Measurements from ENCODE around the gene SMG9.
A peak's percentile ranks its signal among the peaks of the same experiment; 100 is the strongest.
"Not testable (repeated sequence)": the region's sequence is repeated elsewhere in the genome, so short reads cannot be mapped to it uniquely, and the experiment has no call there.

Gene SMG9

GRCh38 chr19:43779820-43780219 lies 25.1 kb upstream of the SMG9 start:
- no peak for DNase-seq (ENCODE audit: low read depth in 2 of 2)

GRCh38 chr19:43779147-43779819 lies 24.5 kb upstream of the SMG9 start:
- no peak for DNase-seq (ENCODE audit: low read depth in 2 of 2)

GRCh38 chr19:43778651-43779050 lies 23.9 kb upstream of the SMG9 start:
- DNase-seq (ENCODE audit: low read depth in 2 of 2), result no peak

GRCh38 chr19:43777163-43777695 lies 22.5 kb upstream of the SMG9 start:
- no peak for DNase-seq (ENCODE audit: low read depth in 2 of 2)

- DNase-seq (ENCODE audit: low read depth in 2 of 2), result peak; percentile 40 to 69
Observed at GRCh38 chr19:43776286-43776685, 21.5 kb upstream of the SMG9 start.

GRCh38 chr19:43775299-43775890 lies 20.6 kb upstream of the SMG9 start:
- DNase-seq (ENCODE audit: low read depth in 2 of 2), result no peak

- DNase-seq (ENCODE audit: low read depth in 2 of 2), result not testable (repeated sequence)
Observed at GRCh38 chr19:43774940-43775258, 20.1 kb upstream of the SMG9 start.

GRCh38 chr19:43774103-43774939 lies 19.6 kb upstream of the SMG9 start:
- no peak for DNase-seq (ENCODE audit: low read depth in 2 of 2)

GRCh38 chr19:43773725-43774102 lies 19.0 kb upstream of the SMG9 start:
- DNase-seq (ENCODE audit: low read depth in 2 of 2), result no peak

GRCh38 chr19:43769256-43769655 lies 14.5 kb upstream of the SMG9 start:
- no peak for DNase-seq (ENCODE audit: low read depth in 2 of 2)

- DNase-seq (ENCODE audit: low read depth in 2 of 2), result no peak
Observed at GRCh38 chr19:43768273-43769050, 13.7 kb upstream of the SMG9 start.

- DNase-seq (ENCODE audit: low read depth in 2 of 2), result no peak
Observed at GRCh38 chr19:43767818-43768217, 13.1 kb upstream of the SMG9 start.

- DNase-seq (ENCODE audit: low read depth in 2 of 2), result no peak
Observed at GRCh38 chr19:43767316-43767715, 12.6 kb upstream of the SMG9 start.

GRCh38 chr19:43766755-43767043 lies 11.9 kb upstream of the SMG9 start:
- DNase-seq (ENCODE audit: low read depth in 2 of 2), result no peak

GRCh38 chr19:43765109-43765876 lies 10.5 kb upstream of the SMG9 start:
- DNase-seq (ENCODE audit: low read depth in 2 of 2), result peak; percentile 67 to 86

- not testable (repeated sequence) for DNase-seq (ENCODE audit: low read depth in 2 of 2)
Observed at GRCh38 chr19:43764684-43765083, 9.9 kb upstream of the SMG9 start.

- no peak for DNase-seq (ENCODE audit: low read depth in 2 of 2)
Observed at GRCh38 chr19:43763473-43763939, 8.7 kb upstream of the SMG9 start.

- no peak for DNase-seq (ENCODE audit: low read depth in 2 of 2)
Observed at GRCh38 chr19:43762814-43763213, 8.1 kb upstream of the SMG9 start.

- no peak for DNase-seq (ENCODE audit: low read depth in 2 of 2)
Observed at GRCh38 chr19:43760941-43761340, 6.2 kb upstream of the SMG9 start.

GRCh38 chr19:43759515-43759914 lies 4.8 kb upstream of the SMG9 start:
- no peak for DNase-seq (ENCODE audit: low read depth in 2 of 2)

- DNase-seq (ENCODE audit: low read depth in 2 of 2), result peak; percentile 54 to 82
Observed at GRCh38 chr19:43755256-43755801, 567 bp upstream of the SMG9 start.
